Gastrocnemius medialis (tissue), 4 donors: ENCODE measurements around the gene NR3C2.

Experiments used
- POLR2A ChIP-seq, 2 donors: fragments of 450-650 bp; IDR thresholded peaks; one replicate each; pipeline ENCODE4 v1.6.1; 2017; ENCODE audit warnings: antibody characterized with exemption in 2 of 2, mild to moderate bottlenecking in 2 of 2, moderate library complexity in 2 of 2
- TF ChIP-seq, protein P1 (sequence below), 5 experiments: fragments of 450-650 bp in 3 of 5; fragments of 200-600 bp in 2 of 5; sonication (generic) in 2 of 5; IDR thresholded peaks in 4 of 5; conservative IDR thresholded peaks in 1 of 5; 1 replicate in 4 of 5; 2 replicates in 1 of 5; pipeline ENCODE4 v1.5.1; 2016 to 2019; ENCODE audit warnings: antibody characterized with exemption in 5 of 5, mild to moderate bottlenecking in 3 of 5, moderate library complexity in 3 of 5

DNA sequence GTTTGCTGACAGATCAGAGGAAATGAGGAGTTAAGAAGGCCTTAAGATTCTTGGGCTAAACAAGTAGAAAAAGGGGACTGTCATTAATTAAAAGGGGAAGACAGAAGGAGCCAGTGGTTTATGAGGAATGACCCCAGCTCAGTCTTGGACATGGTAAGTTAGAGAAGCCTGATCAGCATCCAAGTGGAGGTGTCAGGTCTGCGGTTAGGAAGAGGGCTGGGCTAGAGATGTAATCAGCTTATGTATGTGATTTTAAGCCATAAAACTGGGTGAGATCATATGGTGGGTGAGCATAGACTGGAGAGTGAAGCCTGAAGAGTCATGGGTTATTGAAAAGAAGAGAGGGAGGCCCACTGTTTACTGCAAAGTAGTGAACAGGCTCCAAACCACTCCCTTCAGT, 246.1 kb downstream of the NR3C2 start:
- TF ChIP-seq, protein P1, sequence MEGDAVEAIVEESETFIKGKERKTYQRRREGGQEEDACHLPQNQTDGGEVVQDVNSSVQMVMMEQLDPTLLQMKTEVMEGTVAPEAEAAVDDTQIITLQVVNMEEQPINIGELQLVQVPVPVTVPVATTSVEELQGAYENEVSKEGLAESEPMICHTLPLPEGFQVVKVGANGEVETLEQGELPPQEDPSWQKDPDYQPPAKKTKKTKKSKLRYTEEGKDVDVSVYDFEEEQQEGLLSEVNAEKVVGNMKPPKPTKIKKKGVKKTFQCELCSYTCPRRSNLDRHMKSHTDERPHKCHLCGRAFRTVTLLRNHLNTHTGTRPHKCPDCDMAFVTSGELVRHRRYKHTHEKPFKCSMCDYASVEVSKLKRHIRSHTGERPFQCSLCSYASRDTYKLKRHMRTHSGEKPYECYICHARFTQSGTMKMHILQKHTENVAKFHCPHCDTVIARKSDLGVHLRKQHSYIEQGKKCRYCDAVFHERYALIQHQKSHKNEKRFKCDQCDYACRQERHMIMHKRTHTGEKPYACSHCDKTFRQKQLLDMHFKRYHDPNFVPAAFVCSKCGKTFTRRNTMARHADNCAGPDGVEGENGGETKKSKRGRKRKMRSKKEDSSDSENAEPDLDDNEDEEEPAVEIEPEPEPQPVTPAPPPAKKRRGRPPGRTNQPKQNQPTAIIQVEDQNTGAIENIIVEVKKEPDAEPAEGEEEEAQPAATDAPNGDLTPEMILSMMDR (IDR thresholded peaks at IDR 0.05 in 4 of 5, conservative IDR thresholded peaks at IDR 0.05 in 1 of 5) = no peak
- no peak for TF ChIP-seq POLR2A (IDR thresholded peaks at IDR 0.05)
